HAP-1 (cell line): ENCODE measurements around the gene WDR90.

Source experiments
- DNase-seq, 2 experiments: peaks; one replicate each; pipeline ENCODE4 v3.0.0-alpha.2; 2016 to 2020; ENCODE audit warnings: low spot score in 2 of 2
- H3K27me3 ChIP-seq: fragments of 250-450 bp; sonication (Bioruptor Pico); 2 replicates; pipeline ENCODE4 v1.5.1; 2020; ENCODE audit warnings: low read depth, mild to moderate bottlenecking, moderate library complexity
- H3K36me3 ChIP-seq: fragments of 250-450 bp; sonication (Bioruptor Pico); replicated peaks from 2 replicates; pipeline ENCODE4 v1.5.1; 2020; ENCODE audit warnings: mild to moderate bottlenecking
- H3K4me1 ChIP-seq: fragments of 250-450 bp; sonication (Bioruptor Pico); 2 replicates; pipeline ENCODE4 v1.5.1; 2020; ENCODE audit warnings: mild to moderate bottlenecking
- H3K4me3 ChIP-seq: fragments of 250-450 bp; sonication (Bioruptor Pico); 2 replicates; pipeline ENCODE4 v1.5.1; 2020; ENCODE audit warnings: mild to moderate bottlenecking, moderate library complexity
- H3K9me3 ChIP-seq: fragments of 250-450 bp; sonication (Bioruptor Pico); 2 replicates; pipeline ENCODE4 v1.5.1; 2020; ENCODE audit warnings: mild to moderate bottlenecking, moderate library complexity
- in situ Hi-C: fragments of 300-500 bp; cut with MboI; formaldehyde crosslinking; loops from 3 replicates; pipeline ENCODE4 v1.14.3; 2020; ENCODE audit warnings: low sequenced_read_pairs, inconsistent platforms, mixed read lengths

The WDR90 gene

GRCh38 chr16:630249-630814 is 18.8 kb upstream of the WDR90 start:
- Histone ChIP-seq H3K27me3 (no peaks in the 10 kb centered on the region), H3K4me3 (no peak overlapping the region), H3K36me3 (peaks cover 15% of the 10 kb centered on the region; the same call in 1 of the 2 replicates), H3K4me1 (no peaks in the 10 kb centered on the region), H3K9me3 (no peaks in the 10 kb centered on the region)
- in situ Hi-C loops = no loop called here
- no peak for DNase-seq

GRCh38 chr16:630815-631405 is 18.3 kb upstream of the WDR90 start, which contains the start of gene WFIKKN1:
Gene WFIKKN1 (plus strand): TSS chr16:630985. CDS start chr16:631254, 269 bp downstream.
- no peaks in the 10 kb centered on the region for H3K27me3 ChIP-seq
- in situ Hi-C loops = no loop called here
- no peaks in the 10 kb centered on the region for H3K9me3 ChIP-seq
- peaks cover 18% of the 10 kb centered on the region for H3K36me3 ChIP-seq
- H3K4me1 ChIP-seq = no peaks in the 10 kb centered on the region
- H3K4me3 ChIP-seq = no peak within 1 kb of the TSS
- no peak for DNase-seq

DNA sequence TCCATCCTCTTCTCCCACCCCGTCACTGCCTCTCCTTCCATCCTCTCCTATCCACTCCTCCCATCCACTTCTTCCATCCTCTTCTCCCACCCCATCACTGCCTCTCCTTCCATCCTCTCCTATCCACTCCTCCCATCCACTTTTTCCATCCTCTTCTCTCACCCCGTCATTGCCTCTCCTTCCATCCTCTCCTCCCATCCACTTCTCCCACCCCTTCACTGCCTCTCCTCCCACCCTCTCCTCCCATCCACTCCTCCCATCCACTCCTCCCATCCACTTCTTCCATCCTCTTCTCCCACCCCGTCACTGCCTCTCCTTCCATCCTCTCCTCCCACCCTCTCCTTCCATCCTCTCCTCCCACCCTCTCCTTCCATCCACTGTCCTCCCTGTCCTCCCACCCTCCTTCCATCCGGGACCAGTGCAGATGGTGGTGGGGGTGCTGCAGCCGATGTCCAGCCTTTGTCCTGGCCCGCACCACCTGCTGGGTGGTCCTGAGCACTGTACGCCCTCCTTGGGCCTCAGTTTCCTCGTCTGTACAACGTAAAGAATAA is 17.3 kb upstream of the WDR90 start:
- DNase-seq = no peak
- no peaks in the 10 kb centered on the region for H3K9me3 ChIP-seq
- H3K4me3 ChIP-seq = no peak overlapping the region
- no peaks in the 10 kb centered on the region for H3K4me1 ChIP-seq
- peaks cover 19% of the 10 kb centered on the region for H3K36me3 ChIP-seq
- H3K27me3 ChIP-seq = no peaks in the 10 kb centered on the region
- in situ Hi-C loops = no loop called here

- Histone ChIP-seq H3K9me3 (no peaks in the 10 kb centered on the region), H3K27me3 (no peaks in the 10 kb centered on the region), H3K4me1 (peaks cover 5% of the 10 kb centered on the region; the same call in 1 of the 2 replicates), H3K36me3 (peaks cover 19% of the 10 kb centered on the region), H3K4me3 (no peak overlapping the region)
- in situ Hi-C loops = no loop called here
- DNase-seq = no peak
Observed at GRCh38 chr16:632486-633335, 16.5 kb upstream of the WDR90 start.

DNA sequence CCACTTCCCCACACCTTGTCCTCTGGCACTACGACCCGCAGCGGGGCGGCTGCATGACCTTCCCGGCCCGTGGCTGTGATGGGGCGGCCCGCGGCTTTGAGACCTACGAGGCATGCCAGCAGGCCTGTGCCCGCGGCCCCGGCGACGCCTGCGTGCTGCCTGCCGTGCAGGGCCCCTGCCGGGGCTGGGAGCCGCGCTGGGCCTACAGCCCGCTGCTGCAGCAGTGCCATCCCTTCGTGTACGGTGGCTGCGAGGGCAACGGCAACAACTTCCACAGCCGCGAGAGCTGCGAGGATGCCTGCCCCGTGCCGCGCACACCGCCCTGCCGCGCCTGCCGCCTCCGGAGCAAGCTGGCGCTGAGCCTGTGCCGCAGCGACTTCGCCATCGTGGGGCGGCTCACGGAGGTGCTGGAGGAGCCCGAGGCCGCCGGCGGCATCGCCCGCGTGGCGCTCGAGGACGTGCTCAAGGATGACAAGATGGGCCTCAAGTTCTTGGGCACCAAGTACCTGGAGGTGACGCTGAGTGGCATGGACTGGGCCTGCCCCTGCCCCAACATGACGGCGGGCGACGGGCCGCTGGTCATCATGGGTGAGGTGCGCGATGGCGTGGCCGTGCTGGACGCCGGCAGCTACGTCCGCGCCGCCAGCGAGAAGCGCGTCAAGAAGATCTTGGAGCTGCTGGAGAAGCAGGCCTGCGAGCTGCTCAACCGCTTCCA is 15.7 kb upstream of the WDR90 start:
- no peak overlapping the region for H3K4me3 ChIP-seq
- in situ Hi-C loops = no loop called here
- H3K9me3 ChIP-seq = no peaks in the 10 kb centered on the region
- peaks cover 5% of the 10 kb centered on the region; the same call in 1 of the 2 replicates for H3K4me1 ChIP-seq
- no peak for DNase-seq
- H3K36me3 ChIP-seq = peaks cover 19% of the 10 kb centered on the region
- no peaks in the 10 kb centered on the region for H3K27me3 ChIP-seq

DNA sequence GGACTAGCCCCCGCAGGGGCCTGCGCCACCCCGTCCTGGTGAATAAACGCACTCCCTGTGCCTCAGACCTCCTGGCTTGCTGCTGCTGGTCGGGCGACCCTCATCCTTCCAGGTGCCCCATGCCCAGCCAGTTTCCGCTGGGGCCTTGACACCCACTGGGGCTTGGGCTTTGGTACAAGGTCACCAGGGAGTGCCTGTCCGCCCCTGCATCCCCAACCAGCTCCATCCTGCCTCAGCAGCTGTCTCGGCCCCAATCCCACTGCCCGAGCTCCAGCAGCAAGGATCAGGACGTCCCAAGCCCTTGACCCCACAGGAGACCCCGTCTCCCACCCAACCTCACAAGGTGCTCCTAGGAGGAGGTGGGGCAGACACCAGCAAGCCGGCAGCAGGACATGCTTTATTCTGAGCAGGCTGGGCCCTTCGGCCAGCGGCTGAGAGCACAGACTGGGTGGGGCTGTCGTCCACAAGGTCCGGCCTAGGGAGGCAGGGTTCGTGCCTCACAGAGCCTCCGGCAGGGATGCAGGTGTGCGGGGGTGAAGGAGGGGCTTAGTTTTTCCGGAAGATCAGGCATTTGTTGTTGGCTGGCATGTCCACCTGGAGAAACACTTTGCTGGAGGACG is 15.0 kb upstream of the WDR90 start:
- in situ Hi-C loops = no loop called here
- DNase-seq = no peak
- no peak overlapping the region for H3K4me3 ChIP-seq
- no peaks in the 10 kb centered on the region for H3K27me3 ChIP-seq
- no peaks in the 10 kb centered on the region for H3K9me3 ChIP-seq
- H3K4me1 ChIP-seq = peaks cover 5% of the 10 kb centered on the region; the same call in 1 of the 2 replicates
- peaks cover 16% of the 10 kb centered on the region for H3K36me3 ChIP-seq

DNA sequence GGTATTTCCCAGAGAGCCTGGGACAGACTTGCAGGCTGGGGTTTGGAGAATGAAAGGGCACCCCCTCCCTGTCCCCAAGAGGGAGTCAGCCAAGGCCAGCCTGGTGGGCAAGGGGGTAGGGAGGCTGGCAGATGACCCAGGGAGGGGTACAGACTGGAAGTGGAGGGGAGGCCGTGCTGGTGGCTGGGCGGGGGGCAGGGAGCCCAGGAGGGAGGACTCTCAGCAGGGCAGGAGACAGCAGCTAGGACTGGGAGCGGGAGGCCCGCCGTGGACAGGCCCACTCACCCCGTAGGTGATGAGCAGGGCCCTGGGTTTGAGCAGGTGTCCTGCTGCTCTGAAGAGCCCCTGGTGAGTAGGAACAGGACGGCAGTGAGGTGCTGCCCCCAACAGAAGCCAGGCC is 14.2 kb upstream of the WDR90 start:
- Histone ChIP-seq H3K9me3 (no peaks in the 10 kb centered on the region), H3K27me3 (no peaks in the 10 kb centered on the region), H3K4me1 (peaks cover 5% of the 10 kb centered on the region; the same call in 1 of the 2 replicates), H3K36me3 (peaks cover 16% of the 10 kb centered on the region), H3K4me3 (peak overlapping the region; percentile 93)
- no peak for DNase-seq
- in situ Hi-C loops = no loop called here

- Histone ChIP-seq H3K36me3 (peaks cover 16% of the 10 kb centered on the region), H3K4me3 (peak overlapping the region; percentile 93), H3K4me1 (peaks cover 5% of the 10 kb centered on the region; the same call in 1 of the 2 replicates), H3K27me3 (no peaks in the 10 kb centered on the region), H3K9me3 (no peaks in the 10 kb centered on the region)
- in situ Hi-C loops = no loop called here
- no peak for DNase-seq
Observed at GRCh38 chr16:635573-636205, 13.5 kb upstream of the WDR90 start.

GRCh38 chr16:636206-637080 is 12.7 kb upstream of the WDR90 start, which contains the start of gene METTL26:
Gene METTL26 (minus strand): TSS chr16:636305. CDS start chr16:636290, 15 bp downstream.
- H3K27me3 ChIP-seq = no peaks in the 10 kb centered on the region

DNA sequence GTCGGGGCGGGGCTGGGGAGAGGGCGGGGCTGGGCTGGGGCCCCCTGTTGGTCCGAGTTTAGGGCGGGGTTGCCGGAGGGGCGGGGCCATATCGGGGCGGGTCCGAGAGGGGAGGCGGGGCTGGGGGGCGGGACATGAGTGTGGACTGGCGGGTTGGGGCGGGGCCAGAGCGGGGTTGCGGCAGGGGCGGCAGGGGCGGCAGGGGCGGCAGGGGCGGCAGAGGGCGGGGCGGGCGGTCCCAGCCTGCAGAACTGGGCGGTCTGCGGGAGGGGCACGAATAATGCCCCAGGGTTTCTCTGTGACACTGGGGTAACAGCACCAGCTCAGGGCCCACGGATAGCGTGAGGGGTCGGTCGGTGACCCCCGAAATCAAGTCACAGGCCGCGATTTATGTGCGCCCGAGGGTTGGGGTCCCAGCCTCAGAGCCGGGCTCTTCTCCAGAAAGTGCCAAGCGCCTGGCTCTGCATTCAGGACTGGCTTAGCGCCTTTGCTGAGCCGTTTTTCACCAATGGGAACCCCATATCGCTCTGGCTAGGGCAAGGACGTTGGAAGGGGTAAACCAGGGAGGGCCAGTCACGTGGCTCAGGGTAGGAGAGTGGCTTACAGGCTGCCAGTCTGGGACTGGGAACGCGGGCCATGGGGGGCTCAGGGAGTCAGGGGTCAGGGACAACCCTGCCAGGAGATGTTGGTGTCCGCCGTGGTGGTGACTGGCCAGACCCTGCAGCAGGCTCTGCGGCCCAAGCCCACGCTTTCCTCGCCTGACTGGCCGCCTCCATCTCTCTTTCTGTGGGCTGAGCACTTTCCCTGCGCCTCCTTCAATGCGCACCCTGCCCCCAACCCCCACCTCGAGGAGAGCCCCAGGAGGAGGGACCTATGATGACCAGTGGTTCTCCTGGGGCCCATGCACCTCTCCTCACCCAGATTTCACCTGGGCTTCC is 11.8 kb upstream of the WDR90 start:
- H3K27me3 ChIP-seq = no peaks in the 10 kb centered on the region
- in situ Hi-C loops = no loop called here
- peaks cover 5% of the 10 kb centered on the region; the same call in 1 of the 2 replicates for H3K4me1 ChIP-seq
- H3K9me3 ChIP-seq = no peaks in the 10 kb centered on the region
- DNase-seq = peak in 1 of 2 experiments; percentile 95
- H3K36me3 ChIP-seq = peaks cover 16% of the 10 kb centered on the region
- H3K4me3 ChIP-seq = peak overlapping the region; percentile 93

More at GRCh38 chr16:636206-637080, 12.7 kb upstream of the WDR90 start, which contains the start of gene METTL26:
- Histone ChIP-seq H3K4me3 (peak within 1 kb of the TSS; percentile 93), H3K9me3 (no peaks in the 10 kb centered on the region), H3K36me3 (peaks cover 16% of the 10 kb centered on the region), H3K4me1 (peaks cover 5% of the 10 kb centered on the region; the same call in 1 of the 2 replicates)
- in situ Hi-C loops = no loop called here
- peak; percentile 88 to 96 for DNase-seq

DNA sequence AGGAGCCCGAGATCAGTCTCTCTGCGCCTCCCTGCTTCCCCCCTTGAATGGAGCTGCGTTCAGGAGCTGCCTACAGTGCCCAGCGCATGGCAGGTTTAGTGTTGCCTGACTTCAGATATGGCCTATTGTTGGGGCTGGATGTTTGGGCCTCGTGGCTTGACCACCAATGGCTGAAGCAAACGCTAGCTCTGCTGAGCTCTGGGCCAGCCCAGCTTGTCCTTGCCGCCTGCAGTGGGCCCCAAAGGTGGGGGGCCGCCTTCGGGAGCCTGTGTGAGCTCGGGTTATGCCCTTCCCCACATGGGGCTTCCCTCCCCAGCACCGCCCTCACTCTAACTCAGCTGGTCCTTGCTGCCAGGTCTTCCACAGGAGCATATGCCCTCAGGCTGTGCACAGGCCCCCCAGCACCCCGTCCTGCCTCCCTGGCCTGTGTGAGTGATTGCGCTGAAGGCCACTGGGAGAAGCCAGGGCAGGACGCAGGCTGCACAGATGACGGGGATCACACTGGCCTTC is 11.1 kb upstream of the WDR90 start:
- Histone ChIP-seq H3K4me1 (peaks cover 8% of the 10 kb centered on the region), H3K27me3 (no peaks in the 10 kb centered on the region), H3K36me3 (peaks cover 16% of the 10 kb centered on the region), H3K4me3 (no peak overlapping the region), H3K9me3 (no peaks in the 10 kb centered on the region)
- in situ Hi-C loops = no loop called here
- no peak for DNase-seq
